HL-60 (cell line): ENCODE measurements around the gene PBX1.

Experiments used
- GABPA ChIP-seq: IDR thresholded peaks from 2 replicates; pipeline ENCODE4 v1.6.1; 2012; ENCODE audit warnings: low read depth
- POLR2AphosphoS5 ChIP-seq: IDR thresholded peaks from 2 replicates; pipeline ENCODE4 v1.6.1; 2012; ENCODE audit warnings: low read depth
- TF ChIP-seq, protein P1 (sequence below): IDR thresholded peaks from one replicate; pipeline ENCODE4 v1.5.1; 2011; ENCODE audit warnings: low read length, control low read depth, inconsistent platforms; ENCODE audit not compliant: insufficient read depth
- TF ChIP-seq, protein P2 (sequence below): IDR thresholded peaks from 2 replicates; pipeline ENCODE4 v1.6.1; 2012; ENCODE audit warnings: low read depth; ENCODE audit not compliant: insufficient replicate concordance

GRCh38 chr1:164769486-164770130 lies 210.6 kb downstream of the PBX1 start:
- TF ChIP-seq, protein P1, sequence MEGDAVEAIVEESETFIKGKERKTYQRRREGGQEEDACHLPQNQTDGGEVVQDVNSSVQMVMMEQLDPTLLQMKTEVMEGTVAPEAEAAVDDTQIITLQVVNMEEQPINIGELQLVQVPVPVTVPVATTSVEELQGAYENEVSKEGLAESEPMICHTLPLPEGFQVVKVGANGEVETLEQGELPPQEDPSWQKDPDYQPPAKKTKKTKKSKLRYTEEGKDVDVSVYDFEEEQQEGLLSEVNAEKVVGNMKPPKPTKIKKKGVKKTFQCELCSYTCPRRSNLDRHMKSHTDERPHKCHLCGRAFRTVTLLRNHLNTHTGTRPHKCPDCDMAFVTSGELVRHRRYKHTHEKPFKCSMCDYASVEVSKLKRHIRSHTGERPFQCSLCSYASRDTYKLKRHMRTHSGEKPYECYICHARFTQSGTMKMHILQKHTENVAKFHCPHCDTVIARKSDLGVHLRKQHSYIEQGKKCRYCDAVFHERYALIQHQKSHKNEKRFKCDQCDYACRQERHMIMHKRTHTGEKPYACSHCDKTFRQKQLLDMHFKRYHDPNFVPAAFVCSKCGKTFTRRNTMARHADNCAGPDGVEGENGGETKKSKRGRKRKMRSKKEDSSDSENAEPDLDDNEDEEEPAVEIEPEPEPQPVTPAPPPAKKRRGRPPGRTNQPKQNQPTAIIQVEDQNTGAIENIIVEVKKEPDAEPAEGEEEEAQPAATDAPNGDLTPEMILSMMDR, result no peak
- TF ChIP-seq POLR2AphosphoS5 (no peak), GABPA (no peak)
- TF ChIP-seq, protein P2, sequence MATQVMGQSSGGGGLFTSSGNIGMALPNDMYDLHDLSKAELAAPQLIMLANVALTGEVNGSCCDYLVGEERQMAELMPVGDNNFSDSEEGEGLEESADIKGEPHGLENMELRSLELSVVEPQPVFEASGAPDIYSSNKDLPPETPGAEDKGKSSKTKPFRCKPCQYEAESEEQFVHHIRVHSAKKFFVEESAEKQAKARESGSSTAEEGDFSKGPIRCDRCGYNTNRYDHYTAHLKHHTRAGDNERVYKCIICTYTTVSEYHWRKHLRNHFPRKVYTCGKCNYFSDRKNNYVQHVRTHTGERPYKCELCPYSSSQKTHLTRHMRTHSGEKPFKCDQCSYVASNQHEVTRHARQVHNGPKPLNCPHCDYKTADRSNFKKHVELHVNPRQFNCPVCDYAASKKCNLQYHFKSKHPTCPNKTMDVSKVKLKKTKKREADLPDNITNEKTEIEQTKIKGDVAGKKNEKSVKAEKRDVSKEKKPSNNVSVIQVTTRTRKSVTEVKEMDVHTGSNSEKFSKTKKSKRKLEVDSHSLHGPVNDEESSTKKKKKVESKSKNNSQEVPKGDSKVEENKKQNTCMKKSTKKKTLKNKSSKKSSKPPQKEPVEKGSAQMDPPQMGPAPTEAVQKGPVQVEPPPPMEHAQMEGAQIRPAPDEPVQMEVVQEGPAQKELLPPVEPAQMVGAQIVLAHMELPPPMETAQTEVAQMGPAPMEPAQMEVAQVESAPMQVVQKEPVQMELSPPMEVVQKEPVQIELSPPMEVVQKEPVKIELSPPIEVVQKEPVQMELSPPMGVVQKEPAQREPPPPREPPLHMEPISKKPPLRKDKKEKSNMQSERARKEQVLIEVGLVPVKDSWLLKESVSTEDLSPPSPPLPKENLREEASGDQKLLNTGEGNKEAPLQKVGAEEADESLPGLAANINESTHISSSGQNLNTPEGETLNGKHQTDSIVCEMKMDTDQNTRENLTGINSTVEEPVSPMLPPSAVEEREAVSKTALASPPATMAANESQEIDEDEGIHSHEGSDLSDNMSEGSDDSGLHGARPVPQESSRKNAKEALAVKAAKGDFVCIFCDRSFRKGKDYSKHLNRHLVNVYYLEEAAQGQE, result no peak
